PFSK-1 (cell line): ENCODE results near the gene ZNF662.

ENCODE experiments used
- FOXP2 ChIP-seq: optimal IDR thresholded peaks from 2 replicates; pipeline ENCODE3; 2011; ENCODE audit warnings: borderline replicate concordance, control low read depth, inconsistent platforms; ENCODE audit not compliant: insufficient read depth; ENCODE audit errors: extremely low read length, extremely low read depth
- POLR2AphosphoS5 ChIP-seq: IDR thresholded peaks from 2 replicates; pipeline ENCODE4 v1.6.1; 2012; ENCODE audit warnings: low read depth, mild to moderate bottlenecking, control low read depth, low read length, moderate library complexity
- SIN3A ChIP-seq: IDR thresholded peaks from 2 replicates; pipeline ENCODE4 v1.6.1; 2012; ENCODE audit warnings: mild to moderate bottlenecking, low read length, moderate library complexity, borderline replicate concordance; ENCODE audit not compliant: insufficient read depth
- TAF1 ChIP-seq: IDR thresholded peaks from 2 replicates; pipeline ENCODE4 v1.6.1; 2012; ENCODE audit warnings: low read length, control low read depth, borderline replicate concordance; ENCODE audit not compliant: insufficient read depth
- TF ChIP-seq, protein P1 (sequence below), 2 experiments: IDR thresholded peaks; 2 replicates each; pipeline versions ENCODE4 v1.6.1 to v1.8.0; 2011 to 2012; ENCODE audit warnings: low read depth in 2 of 2, low read length in 2 of 2, control low read depth in 1 of 2, inconsistent platforms in 1 of 2, mild to moderate bottlenecking in 1 of 2, moderate library complexity in 1 of 2; ENCODE audit not compliant: insufficient read depth in 1 of 2

ZNF662 gene

DNA sequence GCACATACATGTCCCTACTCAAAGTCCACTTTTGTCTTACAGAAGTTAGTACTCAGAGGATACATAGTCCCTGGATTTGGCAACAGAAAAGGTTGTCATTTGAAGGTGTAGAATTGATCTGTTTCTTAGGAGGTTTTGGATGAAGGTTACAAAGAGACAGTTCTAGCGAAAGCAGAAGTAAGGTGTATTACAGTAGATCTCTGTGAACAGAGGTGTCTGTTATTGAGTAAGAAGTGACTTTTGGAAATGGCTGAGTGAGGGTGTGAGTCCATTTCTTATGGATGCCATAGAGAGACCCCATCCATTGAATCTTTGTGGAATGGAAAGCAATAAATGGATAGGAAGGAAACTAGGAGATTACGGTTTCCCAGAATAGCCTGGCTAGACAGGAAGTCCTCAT, 5.6 kb downstream of the ZNF662 start:
- no peak for TF ChIP-seq POLR2AphosphoS5
- TF ChIP-seq, protein P1, sequence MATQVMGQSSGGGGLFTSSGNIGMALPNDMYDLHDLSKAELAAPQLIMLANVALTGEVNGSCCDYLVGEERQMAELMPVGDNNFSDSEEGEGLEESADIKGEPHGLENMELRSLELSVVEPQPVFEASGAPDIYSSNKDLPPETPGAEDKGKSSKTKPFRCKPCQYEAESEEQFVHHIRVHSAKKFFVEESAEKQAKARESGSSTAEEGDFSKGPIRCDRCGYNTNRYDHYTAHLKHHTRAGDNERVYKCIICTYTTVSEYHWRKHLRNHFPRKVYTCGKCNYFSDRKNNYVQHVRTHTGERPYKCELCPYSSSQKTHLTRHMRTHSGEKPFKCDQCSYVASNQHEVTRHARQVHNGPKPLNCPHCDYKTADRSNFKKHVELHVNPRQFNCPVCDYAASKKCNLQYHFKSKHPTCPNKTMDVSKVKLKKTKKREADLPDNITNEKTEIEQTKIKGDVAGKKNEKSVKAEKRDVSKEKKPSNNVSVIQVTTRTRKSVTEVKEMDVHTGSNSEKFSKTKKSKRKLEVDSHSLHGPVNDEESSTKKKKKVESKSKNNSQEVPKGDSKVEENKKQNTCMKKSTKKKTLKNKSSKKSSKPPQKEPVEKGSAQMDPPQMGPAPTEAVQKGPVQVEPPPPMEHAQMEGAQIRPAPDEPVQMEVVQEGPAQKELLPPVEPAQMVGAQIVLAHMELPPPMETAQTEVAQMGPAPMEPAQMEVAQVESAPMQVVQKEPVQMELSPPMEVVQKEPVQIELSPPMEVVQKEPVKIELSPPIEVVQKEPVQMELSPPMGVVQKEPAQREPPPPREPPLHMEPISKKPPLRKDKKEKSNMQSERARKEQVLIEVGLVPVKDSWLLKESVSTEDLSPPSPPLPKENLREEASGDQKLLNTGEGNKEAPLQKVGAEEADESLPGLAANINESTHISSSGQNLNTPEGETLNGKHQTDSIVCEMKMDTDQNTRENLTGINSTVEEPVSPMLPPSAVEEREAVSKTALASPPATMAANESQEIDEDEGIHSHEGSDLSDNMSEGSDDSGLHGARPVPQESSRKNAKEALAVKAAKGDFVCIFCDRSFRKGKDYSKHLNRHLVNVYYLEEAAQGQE (IDR thresholded peaks at IDR 0.05; ENCODE audit: insufficient read depth in 1 of 2, low read depth in 2 of 2, low read length in 2 of 2) = no peak
- no peak for TF ChIP-seq FOXP2
- no peak for TF ChIP-seq SIN3A
- no peak for TF ChIP-seq TAF1

DNA sequence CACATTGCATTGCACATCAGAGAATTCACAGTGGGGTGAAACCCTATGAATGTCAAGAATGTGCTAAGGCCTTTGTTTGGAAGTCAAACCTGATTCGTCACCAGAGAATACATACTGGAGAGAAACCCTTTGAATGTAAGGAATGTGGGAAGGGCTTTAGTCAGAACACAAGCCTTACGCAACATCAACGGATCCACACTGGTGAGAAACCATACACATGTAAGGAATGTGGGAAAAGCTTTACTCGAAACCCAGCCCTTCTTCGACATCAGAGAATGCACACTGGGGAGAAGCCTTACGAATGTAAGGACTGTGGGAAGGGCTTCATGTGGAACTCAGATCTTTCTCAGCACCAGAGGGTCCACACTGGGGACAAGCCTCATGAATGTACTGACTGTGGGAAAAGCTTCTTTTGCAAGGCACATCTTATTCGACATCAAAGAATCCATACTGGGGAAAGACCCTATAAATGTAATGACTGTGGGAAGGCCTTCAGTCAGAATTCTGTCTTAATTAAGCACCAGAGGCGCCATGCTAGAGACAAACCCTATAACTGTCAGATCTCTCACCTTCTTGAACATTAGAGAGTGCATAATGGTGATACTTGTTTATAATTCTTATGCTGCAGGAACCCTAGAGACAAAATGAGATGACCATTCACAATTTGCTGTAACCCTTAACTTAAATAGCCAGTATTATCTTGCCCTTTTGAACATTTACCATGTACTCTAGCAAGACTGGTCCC, 9.0 kb downstream of the ZNF662 start:
- TF ChIP-seq SIN3A = no peak
- TF ChIP-seq, protein P1 (IDR thresholded peaks at IDR 0.05; ENCODE audit: insufficient read depth in 1 of 2, low read depth in 2 of 2, low read length in 2 of 2) = no peak
- TF ChIP-seq POLR2AphosphoS5 = no peak
- no peak for TF ChIP-seq FOXP2
- TF ChIP-seq TAF1 = no peak

DNA sequence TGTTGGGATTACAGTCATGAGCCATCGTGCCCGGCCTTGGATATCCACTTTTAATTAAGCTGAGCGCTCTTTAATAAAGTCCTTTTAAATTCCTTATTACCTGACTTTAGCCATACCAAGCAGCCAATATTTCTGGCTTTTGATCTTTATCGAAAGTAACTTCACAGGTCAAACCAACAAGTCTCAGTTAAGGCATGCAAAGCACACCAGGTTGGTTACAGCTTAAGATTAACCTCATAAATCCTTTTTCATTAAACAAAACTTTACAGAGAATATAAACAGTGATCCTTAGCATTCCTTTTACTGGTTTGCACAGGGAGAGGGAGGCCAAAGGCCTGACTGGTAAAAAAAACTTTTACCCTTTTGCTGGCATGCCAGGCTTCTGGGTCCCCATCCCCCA, 17.7 kb downstream of the ZNF662 start:
- no peak for TF ChIP-seq FOXP2
- no peak for TF ChIP-seq SIN3A
- TF ChIP-seq POLR2AphosphoS5 = no peak
- TF ChIP-seq TAF1 = no peak
- TF ChIP-seq, protein P1 (IDR thresholded peaks at IDR 0.05; ENCODE audit: insufficient read depth in 1 of 2, low read depth in 2 of 2, low read length in 2 of 2) = no peak

DNA sequence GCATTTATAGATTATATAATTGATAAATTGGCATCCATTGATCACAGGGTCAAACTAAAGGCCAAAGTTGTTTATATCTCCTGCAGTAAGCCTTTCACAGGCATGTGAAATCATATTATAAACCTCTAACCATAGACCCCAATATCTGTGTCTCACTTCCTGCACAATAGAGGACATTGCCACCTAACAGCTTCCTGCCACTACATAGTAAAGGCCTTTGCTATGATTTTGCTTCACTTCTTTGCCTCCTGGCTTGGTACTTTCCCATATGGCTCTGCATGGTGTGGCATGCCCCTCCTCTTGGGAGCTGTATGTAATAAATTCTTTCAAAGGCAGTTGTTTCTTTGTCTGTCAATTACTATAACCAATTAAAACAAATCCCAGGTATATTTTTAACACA, 20.4 kb downstream of the ZNF662 start:
- TF ChIP-seq SIN3A (no peak), POLR2AphosphoS5 (no peak), FOXP2 (no peak), TAF1 (no peak)
- TF ChIP-seq, protein P1 (IDR thresholded peaks at IDR 0.05; ENCODE audit: insufficient read depth in 1 of 2, low read depth in 2 of 2, low read length in 2 of 2) = no peak
